GM21786 (cell line): ENCODE measurements around the gene GOLGA6L6.
"Not testable (repeated sequence)": the region's sequence is repeated elsewhere in the genome, so short reads cannot be mapped to it uniquely, and the experiment has no call there.

Experiments used
- ATAC-seq: cut with Tn5 transposase; IDR thresholded peaks from one replicate; pipeline ENCODE4 v1.9.1; 2021; ENCODE audit not compliant: unreplicated experiment

Gene GOLGA6L6

GRCh38 chr15:20541700-20542099 lies at the start of gene GOLGA6L6:
TSS of gene GOLGA6L6 (minus strand) at chr15:20541800. CDS start at chr15:20541709, 91 bp downstream.
- not testable (repeated sequence) for ATAC-seq

- ATAC-seq, result not testable (repeated sequence)
These were observed 48.5 kb upstream of the GOLGA6L6 start for GRCh38 chr15:20590069-20590468.

DNA sequence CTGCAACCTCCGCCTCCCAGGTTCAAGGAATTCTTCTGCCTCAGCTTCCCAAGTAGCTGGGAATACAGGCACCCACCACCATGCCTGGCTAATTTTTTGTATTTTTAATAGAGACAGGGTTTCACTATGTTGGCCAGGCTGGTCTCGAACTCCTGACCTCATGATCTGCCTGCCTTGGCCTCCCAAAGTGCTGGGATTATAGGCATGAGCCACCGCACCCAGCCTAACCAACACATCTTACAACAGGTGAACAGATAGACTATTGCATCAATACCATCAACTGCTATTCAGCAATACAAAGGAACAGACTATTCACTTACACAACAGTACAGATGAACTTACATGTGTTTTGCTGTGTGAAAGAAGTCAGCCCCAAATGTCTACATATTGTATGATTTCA lies 45.2 kb upstream of the GOLGA6L6 start:
- not testable (repeated sequence) for ATAC-seq

GRCh38 chr15:20582726-20583115 lies 41.1 kb upstream of the GOLGA6L6 start:
- ATAC-seq, result not testable (repeated sequence)

DNA sequence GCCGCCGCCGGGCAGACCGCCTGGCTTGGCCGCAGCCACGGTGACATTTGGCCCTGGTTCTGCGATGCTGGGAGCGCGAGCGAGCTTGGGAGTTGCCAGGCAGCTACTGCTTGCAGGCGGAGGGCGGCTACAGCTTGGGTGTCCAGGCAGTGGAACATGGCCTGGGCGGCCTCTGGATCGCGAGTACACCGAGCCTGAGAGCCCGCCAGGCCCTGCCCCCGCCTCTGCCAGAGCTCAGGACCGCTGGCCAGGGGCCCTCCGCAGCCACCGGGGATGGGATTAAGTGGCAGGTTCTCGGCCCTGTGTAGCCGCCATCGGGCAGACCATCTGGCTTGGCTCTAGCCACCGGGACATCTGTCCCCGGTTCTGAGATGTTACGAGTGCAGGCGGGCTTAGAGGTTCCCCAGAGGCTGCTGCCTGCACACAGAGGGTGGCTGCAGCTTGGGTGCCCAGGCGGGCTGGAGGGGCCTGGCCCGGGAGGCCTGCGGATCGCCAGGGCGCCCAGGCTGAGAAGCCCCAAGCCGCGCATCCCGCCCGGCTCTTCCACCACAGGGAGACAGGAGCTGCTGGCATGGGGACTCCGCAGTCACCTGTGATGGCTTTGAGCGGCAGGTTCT lies 40.6 kb upstream of the GOLGA6L6 start:
- not testable (repeated sequence) for ATAC-seq

- ATAC-seq, result not testable (repeated sequence)
These were observed 39.9 kb upstream of the GOLGA6L6 start for GRCh38 chr15:20581261-20582108.

DNA sequence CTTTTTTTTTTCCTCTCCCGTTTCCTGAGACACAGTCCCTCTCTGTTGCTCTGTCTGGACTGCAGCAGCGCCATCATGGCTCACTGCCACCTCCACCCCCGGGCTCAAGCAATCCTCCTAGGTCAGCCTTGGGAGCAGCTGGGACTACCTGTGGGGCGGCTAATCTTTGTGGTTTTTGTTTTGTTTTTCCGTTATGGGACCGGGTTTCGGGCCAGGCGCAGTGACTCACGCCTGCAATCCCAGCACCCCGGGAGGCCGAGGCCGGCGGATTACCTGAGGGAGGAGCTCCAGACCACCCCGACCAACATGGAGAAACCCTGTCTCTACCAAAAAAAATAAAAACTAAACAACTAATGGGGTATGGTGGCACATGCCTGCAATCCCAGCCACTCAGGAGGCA lies 38.1 kb upstream of the GOLGA6L6 start:
- not testable (repeated sequence) for ATAC-seq

GRCh38 chr15:20551289-20551688 lies 9.7 kb upstream of the GOLGA6L6 start:
- ATAC-seq, result not testable (repeated sequence)

DNA sequence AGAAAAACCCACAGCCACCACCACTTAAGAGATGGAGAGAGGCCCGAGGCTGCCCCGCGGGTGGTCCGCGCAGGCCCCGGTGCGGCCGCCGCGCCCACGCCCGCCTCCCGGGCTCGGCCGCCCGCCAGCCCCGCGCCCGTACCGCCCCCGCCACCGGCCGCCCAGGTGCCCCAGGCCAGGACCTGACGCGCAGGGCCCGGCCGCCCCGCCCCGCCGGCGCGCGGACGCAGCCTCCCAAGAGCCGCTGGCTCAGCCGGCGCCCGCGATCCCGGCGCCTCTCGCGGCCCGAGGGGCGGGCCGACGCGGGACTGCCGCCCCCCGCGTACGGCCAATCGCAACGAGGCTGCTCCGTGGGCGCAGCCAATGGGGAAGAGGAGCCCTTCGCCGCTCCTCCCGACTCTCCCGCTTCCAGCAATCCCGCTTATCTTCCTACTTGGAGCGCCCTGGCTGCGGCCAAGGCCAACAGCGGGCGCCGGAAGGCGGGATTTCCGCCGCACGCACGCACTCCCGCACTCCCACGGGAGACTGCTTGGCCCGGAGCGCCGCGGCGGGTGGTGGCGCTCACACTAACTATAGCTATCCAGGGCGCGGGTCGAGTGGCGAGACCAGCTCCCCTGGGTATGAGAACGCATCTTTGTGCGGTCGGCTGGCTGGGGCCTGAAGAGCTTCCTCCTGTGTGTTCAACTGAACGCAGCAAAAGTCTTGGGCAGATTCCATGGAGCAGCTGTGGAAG lies 35.5 kb downstream of the GOLGA6L6 start:
- not testable (repeated sequence) for ATAC-seq

GRCh38 chr15:20502839-20503238 lies 38.8 kb downstream of the GOLGA6L6 start:
- ATAC-seq, result not testable (repeated sequence)

GRCh38 chr15:20501512-20502222 lies 39.9 kb downstream of the GOLGA6L6 start:
- ATAC-seq, result not testable (repeated sequence)

DNA sequence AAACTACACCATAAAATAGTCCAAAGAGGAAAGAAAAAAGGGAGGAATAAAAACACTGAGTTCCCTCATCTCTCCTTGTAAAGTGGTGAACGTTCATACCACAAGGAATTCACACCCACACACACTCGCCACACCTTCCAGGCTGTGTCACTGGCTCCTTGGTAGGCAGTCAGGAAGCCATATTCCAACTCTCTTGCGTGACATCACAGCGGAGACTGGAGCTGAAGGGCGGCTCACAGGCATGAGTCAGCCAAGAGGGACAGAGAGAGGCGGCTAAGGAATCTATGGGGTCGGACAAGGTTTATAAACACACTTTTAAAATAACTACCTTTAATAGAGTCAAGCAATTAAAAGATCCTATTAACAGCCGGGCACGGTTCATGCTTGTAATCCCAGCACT lies 43.8 kb downstream of the GOLGA6L6 start:
- ATAC-seq, result not testable (repeated sequence)

DNA sequence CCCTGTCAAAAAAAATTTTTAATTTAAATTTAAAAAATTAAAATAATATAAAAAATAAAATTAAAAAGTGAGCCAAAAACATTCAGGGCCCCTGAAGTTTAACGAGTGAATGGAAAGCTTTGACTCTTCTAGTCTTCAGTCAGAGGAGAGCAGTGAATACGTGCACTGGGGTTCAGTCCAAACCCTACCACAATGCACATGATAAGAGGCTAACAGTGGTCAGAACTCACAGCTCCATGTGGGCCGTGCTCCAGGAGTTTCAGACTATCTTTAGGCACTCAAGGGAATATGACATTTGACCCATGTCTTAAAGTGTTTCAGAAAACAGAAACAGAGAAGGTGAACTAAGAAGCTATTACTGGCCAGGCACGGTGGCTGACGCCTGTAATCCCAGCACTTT lies 48.6 kb downstream of the GOLGA6L6 start:
- not testable (repeated sequence) for ATAC-seq

DNA sequence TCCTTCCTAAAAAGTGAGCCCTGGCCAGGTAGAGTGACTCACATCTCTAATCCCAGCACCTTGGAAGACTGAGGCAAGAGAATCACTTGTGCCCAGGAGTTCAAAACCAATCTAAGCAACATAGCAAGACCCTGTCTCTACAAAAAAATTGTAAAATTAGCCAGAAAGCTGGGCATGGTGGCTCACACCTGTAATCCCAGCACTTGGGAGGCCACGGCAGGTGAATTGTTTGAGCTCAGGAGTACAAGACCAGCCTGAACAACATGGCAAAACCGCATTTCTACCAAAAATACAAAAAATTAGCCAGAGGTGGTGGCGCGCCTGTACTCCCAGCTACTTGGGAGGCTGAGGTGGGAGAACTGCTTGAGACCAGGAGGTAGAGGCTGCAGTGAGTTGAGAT lies 49.0 kb downstream of the GOLGA6L6 start:
- not testable (repeated sequence) for ATAC-seq

- ATAC-seq, result not testable (repeated sequence)
These were observed 52.3 kb downstream of the GOLGA6L6 start for GRCh38 chr15:20489320-20489719.
